Measurements from ENCODE around the gene NPBWR2. TPM values are rescaled to one million over a fixed set of nuclear protein-coding genes. Genes with fewer than 3 reads are reported as not detected.

Gene NPBWR2
- total RNA-seq, 1 experiment from 2014 or later, result not detected

- no peak overlapping the region for H3K4me3 Mint-ChIP-seq
- H3K36me3 Mint-ChIP-seq, result peaks cover 26% of the 10 kb centered on the region
- CTCF ChIA-PET, result interaction anchor here (1.1 to 1.5 kb wide), 4 partner anchors 26 to 62 kb away, joined by 3 to 6 read pairs (median 4); partner anchors contain the start of gene LKAAEAR1
- peak; percentile 9 for DNase-seq (ENCODE audit: low spot score)
- no peak for ATAC-seq
- no peak overlapping the region for H3K27ac Mint-ChIP-seq
- POLR2A ChIA-PET, result no interaction called here
- H3K27me3 Mint-ChIP-seq (ENCODE audit: low read depth), result no peaks in the 10 kb centered on the region; the same call in 1 of the 2 replicates
- H3K9me3 Mint-ChIP-seq, result peaks cover 31% of the 10 kb centered on the region
- peaks cover 11% of the 10 kb centered on the region for H3K4me1 Mint-ChIP-seq
- TF ChIP-seq ATF1 (CRISPR knock-in tag; IDR thresholded peaks at IDR 0.05) (no peak), PRRX2 (CRISPR knock-in tag; IDR thresholded peaks at IDR 0.05) (no peak), STAT6 (CRISPR knock-in tag; conservative IDR thresholded peaks at IDR 0.05; ENCODE audit: low read depth) (no peak), E2F5 (CRISPR knock-in tag; IDR thresholded peaks at IDR 0.05) (no peak), IRF2 (CRISPR knock-in tag; IDR thresholded peaks at IDR 0.05; ENCODE audit: borderline replicate concordance, low read depth) (no peak), ZNF512 (CRISPR knock-in tag; IDR thresholded peaks at IDR 0.05; ENCODE audit: borderline replicate concordance) (no peak), IRF1 (CRISPR knock-in tag; IDR thresholded peaks at IDR 0.05) (no peak), JAZF1 (CRISPR knock-in tag; IDR thresholded peaks at IDR 0.05) (no peak), ZNF423 (CRISPR knock-in tag; IDR thresholded peaks at IDR 0.05) (no peak), GTF2I (CRISPR knock-in tag; conservative IDR thresholded peaks at IDR 0.05) (no peak), ZNF425 (CRISPR knock-in tag; conservative IDR thresholded peaks at IDR 0.05) (no peak), CDX4 (CRISPR knock-in tag; IDR thresholded peaks at IDR 0.05; ENCODE audit: borderline replicate concordance) (no peak), ZNF219 (CRISPR knock-in tag; IDR thresholded peaks at IDR 0.05; ENCODE audit: borderline replicate concordance) (no peak), PREB (CRISPR knock-in tag; IDR thresholded peaks at IDR 0.05; ENCODE audit: borderline replicate concordance) (no peak), AFF4 (CRISPR knock-in tag; IDR thresholded peaks at IDR 0.05; ENCODE audit: borderline replicate concordance) (no peak), USF2 (CRISPR knock-in tag; IDR thresholded peaks at IDR 0.05) (no peak), NFYB (CRISPR knock-in tag; conservative IDR thresholded peaks at IDR 0.05; ENCODE audit: low read depth) (no peak), FOXP4 (CRISPR knock-in tag; IDR thresholded peaks at IDR 0.05) (no peak)
Observed at GRCh38 chr20:64146301-64146935, 39.1 kb upstream of the NPBWR2 start.

Measured in WTC11 (cell line).